Panc1 (cell line): ENCODE data around the gene DNM3. TPM values are rescaled to one million over a fixed set of nuclear protein-coding genes. Genes with fewer than 3 reads are reported as not detected.

Experiments used
- ATAC-seq: fragments of 200-7000 bp; cut with Tn5 transposase; 2 replicates; pipeline ENCODE4 v1.9.1; 2020; ENCODE audit warnings: mild to moderate bottlenecking, moderate library complexity
- BruUV-seq: library from RNA; stranded (reverse); fragments of 400-500 nt; replicated peaks from 2 replicates; lab custom pipeline; 2021; lab: Mats Ljungman, UMichigan
- CTCF ChIA-PET: fragments of 300-600 bp; sonication (Branson Sonifier 250); formaldehyde crosslinking; loops from one replicate; lab custom pipeline; 2022; ENCODE audit warnings: antibody characterized with exemption; lab: Charles Lee
- POLR2A ChIA-PET: fragments of 300-600 bp; sonication (Branson Sonifier 250); formaldehyde crosslinking; loops from one replicate; lab custom pipeline; 2022; ENCODE audit warnings: antibody characterized with exemption; lab: Charles Lee
- DNase-seq: peaks from one replicate; pipeline ENCODE4 v3.0.0-alpha.2; 2010; ENCODE audit warnings: low read depth, low spot score
- H3K27ac ChIP-seq: 2 replicates; pipeline ENCODE4 v1.5.1; 2011; ENCODE audit warnings: mild to moderate bottlenecking, low read length, inconsistent platforms
- H3K27me3 ChIP-seq: fragments of 200-500 bp; sonication (Bioruptor generic); 2 replicates; pipeline ENCODE4 v1.6.0; 2014; ENCODE audit warnings: low read length, inconsistent platforms; ENCODE audit not compliant: control insufficient read depth, insufficient read depth
- H3K36me3 ChIP-seq: fragments of 200-500 bp; sonication (Bioruptor generic); 2 replicates; pipeline ENCODE4 v1.5.1; 2014; ENCODE audit warnings: inconsistent platforms, mild to moderate bottlenecking, low read length, moderate library complexity; ENCODE audit not compliant: control insufficient read depth, insufficient read depth
- H3K4me1 ChIP-seq: 2 replicates; pipeline ENCODE4 v1.5.1; 2011; ENCODE audit warnings: inconsistent platforms, mild to moderate bottlenecking, low read length, moderate library complexity; ENCODE audit not compliant: control insufficient read depth, insufficient read depth
- H3K4me3 ChIP-seq, 2 experiments: 2 replicates each; pipeline ENCODE4 v1.5.1; 2011 to 2012; ENCODE audit warnings: low read depth in 2 of 2, low read length in 2 of 2, mild to moderate bottlenecking in 2 of 2, inconsistent platforms in 1 of 2, moderate library complexity in 1 of 2
- H3K9me3 ChIP-seq: fragments of 200-500 bp; sonication (Bioruptor generic); 2 replicates; pipeline ENCODE4 v1.5.1; 2014; ENCODE audit warnings: low read depth, mild to moderate bottlenecking, inconsistent platforms, low read length, moderate library complexity; ENCODE audit not compliant: control insufficient read depth, insufficient read depth
- POLR2AphosphoS5 ChIP-seq: IDR thresholded peaks from 2 replicates; pipeline ENCODE4 v1.6.1; 2012; ENCODE audit warnings: mild to moderate bottlenecking, low read depth, low read length, moderate library complexity
- REST ChIP-seq, 2 experiments: IDR thresholded peaks; 2 replicates each; pipeline ENCODE4 v1.6.1; 2011 to 2012; ENCODE audit warnings: low read depth in 2 of 2, control low read depth in 1 of 2, low read length in 1 of 2, mild to moderate bottlenecking in 1 of 2, moderate library complexity in 1 of 2; ENCODE audit not compliant: insufficient read depth in 1 of 2
- SIN3A ChIP-seq: IDR thresholded peaks from 2 replicates; pipeline ENCODE4 v1.6.1; 2012; ENCODE audit warnings: low read depth, mild to moderate bottlenecking, low read length, moderate library complexity, borderline replicate concordance; ENCODE audit not compliant: insufficient read depth
- TCF7L2 ChIP-seq: IDR thresholded peaks from 2 replicates; pipeline ENCODE4 v1.6.1; 2011; ENCODE audit warnings: mild to moderate bottlenecking, low read depth, low read length, inconsistent platforms
- in situ Hi-C: cut with HindIII; loops from 2 replicates; pipeline ENCODE4 v1.10.0; 2016; ENCODE audit warnings: low sequenced_read_pairs, low pct_unique_long_range_greater_than_20kb
- intact Hi-C: fragments of 100-400 bp; cut with micrococcal nuclease; formaldehyde crosslinking; loops from one replicate; pipeline ENCODE4 v1.10.0; 2022; ENCODE audit not compliant: unreplicated experiment
- total RNA-seq: library from RNA; stranded (reverse); gene quantifications from one replicate; pipeline ENCODE4 v1.2.1, GENCODE V29; 2021; ENCODE audit not compliant: unreplicated experiment
- TF ChIP-seq, protein P1 (sequence below): fragments of 450-650 bp; IDR thresholded peaks from 2 replicates; pipeline ENCODE4 v1.5.1; 2017; ENCODE audit warnings: mild to moderate bottlenecking

Gene DNM3
- total RNA-seq, 1 experiment from 2014 or later, result 0.46 TPM

DNA sequence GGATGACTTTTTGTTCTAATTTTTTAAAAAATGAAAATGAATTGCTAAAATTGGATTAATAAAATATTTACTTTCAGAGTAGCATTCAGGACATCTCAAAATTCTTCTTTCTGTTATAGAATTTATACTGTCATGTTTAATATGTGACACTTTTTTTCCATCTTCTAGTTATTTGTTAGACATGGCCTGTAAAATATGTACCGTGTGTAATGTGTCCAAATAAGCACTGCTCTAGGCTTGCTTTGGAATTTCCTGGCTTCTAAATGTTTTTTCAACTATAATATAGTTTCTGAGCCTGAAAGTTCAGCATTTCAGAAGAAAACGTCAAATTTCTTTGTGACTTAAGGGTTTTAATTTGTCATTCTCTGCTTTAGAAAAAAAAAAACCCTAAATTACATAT lies 243.6 kb downstream of the DNM3 start:
- intact Hi-C loops (no loop called here), in situ Hi-C loops (no loop called here)
- ATAC-seq (no peak), DNase-seq (no peak)
- Histone ChIP-seq H3K4me3 (no peak overlapping the region), H3K36me3 (no peaks in the 10 kb centered on the region), H3K27me3 (no peaks in the 10 kb centered on the region), H3K9me3 (no peaks in the 10 kb centered on the region), H3K27ac (no peak overlapping the region), H3K4me1 (no peaks in the 10 kb centered on the region)
- no peak for TF ChIP-seq REST (IDR thresholded peaks at IDR 0.05; ENCODE audit: insufficient read depth in 1 of 2, low read depth in 2 of 2, low read length in 1 of 2)
- TF ChIP-seq, protein P1, sequence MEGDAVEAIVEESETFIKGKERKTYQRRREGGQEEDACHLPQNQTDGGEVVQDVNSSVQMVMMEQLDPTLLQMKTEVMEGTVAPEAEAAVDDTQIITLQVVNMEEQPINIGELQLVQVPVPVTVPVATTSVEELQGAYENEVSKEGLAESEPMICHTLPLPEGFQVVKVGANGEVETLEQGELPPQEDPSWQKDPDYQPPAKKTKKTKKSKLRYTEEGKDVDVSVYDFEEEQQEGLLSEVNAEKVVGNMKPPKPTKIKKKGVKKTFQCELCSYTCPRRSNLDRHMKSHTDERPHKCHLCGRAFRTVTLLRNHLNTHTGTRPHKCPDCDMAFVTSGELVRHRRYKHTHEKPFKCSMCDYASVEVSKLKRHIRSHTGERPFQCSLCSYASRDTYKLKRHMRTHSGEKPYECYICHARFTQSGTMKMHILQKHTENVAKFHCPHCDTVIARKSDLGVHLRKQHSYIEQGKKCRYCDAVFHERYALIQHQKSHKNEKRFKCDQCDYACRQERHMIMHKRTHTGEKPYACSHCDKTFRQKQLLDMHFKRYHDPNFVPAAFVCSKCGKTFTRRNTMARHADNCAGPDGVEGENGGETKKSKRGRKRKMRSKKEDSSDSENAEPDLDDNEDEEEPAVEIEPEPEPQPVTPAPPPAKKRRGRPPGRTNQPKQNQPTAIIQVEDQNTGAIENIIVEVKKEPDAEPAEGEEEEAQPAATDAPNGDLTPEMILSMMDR, result no peak
- no peak for TF ChIP-seq POLR2AphosphoS5
- no peak for TF ChIP-seq TCF7L2
- no peak for TF ChIP-seq SIN3A
- ChIA-PET POLR2A (no interaction called here), CTCF (no interaction called here)
- BruUV-seq, result no TSS peak

DNA sequence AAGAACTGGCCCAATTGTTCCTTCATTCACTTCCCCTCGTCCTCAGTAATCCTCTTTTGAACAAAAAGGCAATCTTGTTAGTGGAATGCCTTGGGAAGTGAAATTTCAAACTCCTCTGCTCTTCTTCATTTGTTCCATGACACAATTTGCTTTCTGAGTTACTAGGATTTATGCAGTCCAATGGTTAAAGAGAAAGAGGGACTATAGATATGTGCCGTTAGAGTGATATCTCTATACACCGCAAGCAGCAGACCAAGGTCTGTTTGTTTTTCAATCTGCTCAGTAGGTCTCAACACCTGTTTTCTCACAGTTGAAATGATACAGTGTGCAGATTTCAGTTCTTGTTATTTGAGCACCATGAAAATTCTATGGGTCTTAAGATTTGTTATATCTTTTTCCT lies 244.0 kb downstream of the DNM3 start:
- no peak for ATAC-seq
- H3K4me1 ChIP-seq, result no peaks in the 10 kb centered on the region
- TF ChIP-seq, protein P1, result no peak
- TF ChIP-seq REST (IDR thresholded peaks at IDR 0.05; ENCODE audit: insufficient read depth in 1 of 2, low read depth in 2 of 2, low read length in 1 of 2), result no peak
- TF ChIP-seq POLR2AphosphoS5, result no peak
- TF ChIP-seq SIN3A, result no peak
- no peak for TF ChIP-seq TCF7L2
- H3K36me3 ChIP-seq, result no peaks in the 10 kb centered on the region
- no peaks in the 10 kb centered on the region for H3K27me3 ChIP-seq
- in situ Hi-C loops (no loop called here), intact Hi-C loops (no loop called here)
- H3K27ac ChIP-seq, result no peak overlapping the region; the same call in 1 of the 2 replicates
- DNase-seq, result no peak
- CTCF ChIA-PET, result no interaction called here
- no peaks in the 10 kb centered on the region for H3K9me3 ChIP-seq
- no peak overlapping the region for H3K4me3 ChIP-seq
- POLR2A ChIA-PET, result no interaction called here
- BruUV-seq, result no TSS peak
